HK-2 (cell line): ENCODE measurements around the gene DHRS7B.

Experiments
- DNase-seq: peaks from one replicate; pipeline ENCODE4 v3.0.0-alpha.2; 2018; ENCODE audit not compliant: unreplicated experiment

Gene DHRS7B

GRCh38 chr17:21157586-21158370, 31.0 kb downstream of the DHRS7B start:
- DNase-seq: no peak

GRCh38 chr17:21160401-21160800, 33.6 kb downstream of the DHRS7B start:
- DNase-seq: no peak

GRCh38 chr17:21161498-21162393, 35.0 kb downstream of the DHRS7B start:
- no peak for DNase-seq

GRCh38 chr17:21162394-21162775, 35.6 kb downstream of the DHRS7B start:
- DNase-seq: no peak

- no peak for DNase-seq
These were observed 36.3 kb downstream of the DHRS7B start for GRCh38 chr17:21163101-21163500.

GRCh38 chr17:21164216-21164615, 37.5 kb downstream of the DHRS7B start:
- no peak for DNase-seq

- no peak for DNase-seq
These were observed 37.9 kb downstream of the DHRS7B start for GRCh38 chr17:21164620-21165019.

- DNase-seq: no peak
These were observed 39.3 kb downstream of the DHRS7B start for GRCh38 chr17:21165922-21166594.

GRCh38 chr17:21166595-21167210, 39.9 kb downstream of the DHRS7B start:
- DNase-seq: no peak

GRCh38 chr17:21167303-21167702, 40.5 kb downstream of the DHRS7B start:
- DNase-seq: no peak

- DNase-seq: no peak
These were observed 41.7 kb downstream of the DHRS7B start for GRCh38 chr17:21168555-21168865.

- DNase-seq: no peak
These were observed 42.7 kb downstream of the DHRS7B start for GRCh38 chr17:21169496-21169895.

- DNase-seq: no peak
These were observed 44.0 kb downstream of the DHRS7B start for GRCh38 chr17:21170809-21171208.

GRCh38 chr17:21171309-21171922, 44.7 kb downstream of the DHRS7B start:
- no peak for DNase-seq

GRCh38 chr17:21171970-21172510, 45.3 kb downstream of the DHRS7B start:
- DNase-seq: no peak

GRCh38 chr17:21172846-21173245, 46.1 kb downstream of the DHRS7B start:
- DNase-seq: no peak

- no peak for DNase-seq
These were observed 46.8 kb downstream of the DHRS7B start for GRCh38 chr17:21173543-21173942.

GRCh38 chr17:21174186-21174585, 47.4 kb downstream of the DHRS7B start:
- no peak for DNase-seq

- no peak for DNase-seq
These were observed 47.9 kb downstream of the DHRS7B start for GRCh38 chr17:21174713-21175112.

- no peak for DNase-seq
These were observed 50.1 kb downstream of the DHRS7B start for GRCh38 chr17:21176773-21177395.

GRCh38 chr17:21177401-21177800, 50.6 kb downstream of the DHRS7B start:
- no peak for DNase-seq
